ENCODE measurements around the gene ADGRE3. TPM values are rescaled to one million over a fixed set of nuclear protein-coding genes. Genes with fewer than 3 reads are reported as not detected.

ADGRE3 gene
- total RNA-seq, 1 donor from 2014 or later, result not detected

DNA sequence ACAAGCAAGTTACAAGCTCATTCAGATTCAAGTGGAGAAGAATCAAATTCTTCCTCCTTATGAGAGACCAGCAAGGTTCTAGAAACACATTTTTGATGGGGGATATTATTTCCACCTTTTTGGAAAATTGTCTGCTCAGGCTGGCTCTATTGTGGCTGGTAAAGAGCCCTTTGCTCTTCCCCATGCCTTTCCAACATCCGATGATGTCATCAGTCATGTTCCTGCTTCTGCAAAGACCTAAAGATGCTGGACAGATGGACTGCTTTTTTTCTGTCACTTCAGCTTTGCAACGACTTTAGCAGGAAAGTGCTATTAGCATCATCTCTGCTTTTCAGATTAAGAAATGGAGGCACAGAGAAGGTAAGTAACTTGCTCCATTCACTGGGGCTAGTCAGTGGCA is 4.2 kb downstream of the ADGRE3 start:
- H3K9me3 Mint-ChIP-seq (ENCODE audit: unreplicated experiment), result no peaks in the 10 kb centered on the region
- DNase-seq (ENCODE audit: extremely low spot score, unreplicated experiment), result no peak
- H3K4me1 Mint-ChIP-seq (ENCODE audit: unreplicated experiment), result no peaks in the 10 kb centered on the region
- H3K27me3 Mint-ChIP-seq (ENCODE audit: unreplicated experiment), result peaks cover 19% of the 10 kb centered on the region
- H3K4me3 Mint-ChIP-seq (ENCODE audit: unreplicated experiment), result no peak overlapping the region
- H3K27ac Mint-ChIP-seq (ENCODE audit: unreplicated experiment), result no peak overlapping the region
- no peaks in the 10 kb centered on the region for H3K36me3 Mint-ChIP-seq (ENCODE audit: unreplicated experiment)
- TF ChIP-seq, protein P1, sequence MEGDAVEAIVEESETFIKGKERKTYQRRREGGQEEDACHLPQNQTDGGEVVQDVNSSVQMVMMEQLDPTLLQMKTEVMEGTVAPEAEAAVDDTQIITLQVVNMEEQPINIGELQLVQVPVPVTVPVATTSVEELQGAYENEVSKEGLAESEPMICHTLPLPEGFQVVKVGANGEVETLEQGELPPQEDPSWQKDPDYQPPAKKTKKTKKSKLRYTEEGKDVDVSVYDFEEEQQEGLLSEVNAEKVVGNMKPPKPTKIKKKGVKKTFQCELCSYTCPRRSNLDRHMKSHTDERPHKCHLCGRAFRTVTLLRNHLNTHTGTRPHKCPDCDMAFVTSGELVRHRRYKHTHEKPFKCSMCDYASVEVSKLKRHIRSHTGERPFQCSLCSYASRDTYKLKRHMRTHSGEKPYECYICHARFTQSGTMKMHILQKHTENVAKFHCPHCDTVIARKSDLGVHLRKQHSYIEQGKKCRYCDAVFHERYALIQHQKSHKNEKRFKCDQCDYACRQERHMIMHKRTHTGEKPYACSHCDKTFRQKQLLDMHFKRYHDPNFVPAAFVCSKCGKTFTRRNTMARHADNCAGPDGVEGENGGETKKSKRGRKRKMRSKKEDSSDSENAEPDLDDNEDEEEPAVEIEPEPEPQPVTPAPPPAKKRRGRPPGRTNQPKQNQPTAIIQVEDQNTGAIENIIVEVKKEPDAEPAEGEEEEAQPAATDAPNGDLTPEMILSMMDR (IDR thresholded peaks at IDR 0.05), result no peak

DNA sequence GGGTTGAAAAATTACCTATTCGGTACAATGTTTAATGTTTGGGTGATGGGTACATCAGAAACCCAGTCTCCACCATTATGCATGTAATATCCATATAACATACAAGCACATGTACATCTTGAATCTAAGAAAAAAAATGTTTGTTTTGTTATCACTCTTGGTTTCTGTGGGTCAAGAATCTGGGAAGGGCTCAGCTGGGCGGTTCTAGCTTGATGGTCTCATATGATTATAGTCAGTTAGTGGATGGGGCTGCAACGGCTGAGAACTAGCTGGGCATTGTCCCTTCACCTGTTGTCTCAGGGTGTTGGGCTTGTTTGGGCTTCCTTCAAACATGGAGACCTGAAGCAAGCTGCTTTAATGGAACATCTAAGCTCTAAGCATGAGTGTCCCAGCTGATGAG is 4.7 kb downstream of the ADGRE3 start:
- peaks cover 18% of the 10 kb centered on the region for H3K27me3 Mint-ChIP-seq (ENCODE audit: unreplicated experiment)
- no peak for DNase-seq (ENCODE audit: extremely low spot score, unreplicated experiment)
- H3K9me3 Mint-ChIP-seq (ENCODE audit: unreplicated experiment), result no peaks in the 10 kb centered on the region
- TF ChIP-seq, protein P1 (IDR thresholded peaks at IDR 0.05), result no peak
- H3K4me3 Mint-ChIP-seq (ENCODE audit: unreplicated experiment), result no peak overlapping the region
- no peak overlapping the region for H3K27ac Mint-ChIP-seq (ENCODE audit: unreplicated experiment)
- H3K36me3 Mint-ChIP-seq (ENCODE audit: unreplicated experiment), result no peaks in the 10 kb centered on the region
- H3K4me1 Mint-ChIP-seq (ENCODE audit: unreplicated experiment), result no peaks in the 10 kb centered on the region

DNA sequence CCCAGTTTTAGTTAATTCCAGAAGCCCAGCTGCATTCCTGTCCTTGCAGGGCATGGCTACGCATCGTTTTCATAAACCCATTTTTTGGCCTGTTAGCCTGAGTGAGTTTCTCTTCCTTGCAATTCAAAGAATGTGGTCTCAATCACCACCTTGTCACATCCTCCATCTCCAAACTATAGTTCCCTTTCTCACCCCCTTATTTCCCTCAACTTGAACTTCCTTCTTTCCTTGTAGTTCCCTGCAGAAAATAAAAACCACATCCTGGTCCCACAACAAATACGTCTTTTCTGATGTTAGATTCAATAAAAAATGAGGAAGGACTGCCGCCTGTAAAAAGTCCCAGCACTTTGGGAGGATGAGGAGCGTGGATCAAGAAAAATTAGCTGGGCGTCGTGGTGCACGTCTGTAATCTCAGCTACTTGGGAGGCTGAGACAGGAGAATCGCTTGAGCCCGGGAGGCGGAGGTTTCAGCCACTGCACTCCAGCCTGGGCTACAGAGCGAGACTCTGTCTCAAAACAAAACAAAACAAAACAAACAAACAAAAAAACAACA is 13.2 kb downstream of the ADGRE3 start:
- no peaks in the 10 kb centered on the region for H3K36me3 Mint-ChIP-seq (ENCODE audit: unreplicated experiment)
- no peak overlapping the region for H3K27ac Mint-ChIP-seq (ENCODE audit: unreplicated experiment)
- H3K9me3 Mint-ChIP-seq (ENCODE audit: unreplicated experiment), result no peaks in the 10 kb centered on the region
- no peak overlapping the region for H3K4me3 Mint-ChIP-seq (ENCODE audit: unreplicated experiment)
- no peak for DNase-seq (ENCODE audit: extremely low spot score, unreplicated experiment)
- H3K4me1 Mint-ChIP-seq (ENCODE audit: unreplicated experiment), result no peaks in the 10 kb centered on the region
- H3K27me3 Mint-ChIP-seq (ENCODE audit: unreplicated experiment), result no peaks in the 10 kb centered on the region
- TF ChIP-seq, protein P1 (IDR thresholded peaks at IDR 0.05), result no peak

DNA sequence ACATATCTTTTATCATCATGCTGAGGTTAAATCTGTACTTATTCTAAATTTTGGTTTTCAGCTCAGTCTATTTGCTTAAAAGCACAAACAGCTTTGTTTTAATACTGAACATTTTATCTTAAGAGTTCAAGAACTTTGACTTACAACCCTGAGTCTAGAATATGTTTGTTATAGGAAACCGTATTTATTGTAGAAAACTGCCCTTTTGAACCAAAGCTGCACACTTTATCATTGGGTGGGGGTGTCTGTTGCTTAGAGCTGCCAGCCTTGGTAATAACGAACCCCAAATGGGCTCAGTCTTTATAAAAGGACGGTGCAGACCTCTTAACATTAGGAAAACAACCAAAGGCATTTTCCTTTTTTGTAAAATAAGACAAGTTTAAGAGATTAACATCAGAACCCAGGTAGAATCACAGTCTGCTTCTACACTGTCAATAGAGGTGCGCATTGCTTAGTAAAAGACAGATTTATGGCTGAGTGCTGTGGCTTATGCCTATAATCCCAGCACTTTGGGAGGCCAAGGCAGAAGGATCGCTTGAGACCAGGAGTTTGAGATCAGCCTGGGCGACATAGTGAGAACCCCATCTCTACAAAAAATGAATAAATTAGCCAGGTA is 14.7 kb downstream of the ADGRE3 start:
- TF ChIP-seq, protein P1 (IDR thresholded peaks at IDR 0.05), result no peak
- no peak overlapping the region for H3K4me3 Mint-ChIP-seq (ENCODE audit: unreplicated experiment)
- no peaks in the 10 kb centered on the region for H3K4me1 Mint-ChIP-seq (ENCODE audit: unreplicated experiment)
- H3K36me3 Mint-ChIP-seq (ENCODE audit: unreplicated experiment), result no peaks in the 10 kb centered on the region
- no peaks in the 10 kb centered on the region for H3K27me3 Mint-ChIP-seq (ENCODE audit: unreplicated experiment)
- H3K9me3 Mint-ChIP-seq (ENCODE audit: unreplicated experiment), result no peaks in the 10 kb centered on the region
- H3K27ac Mint-ChIP-seq (ENCODE audit: unreplicated experiment), result no peak overlapping the region
- no peak for DNase-seq (ENCODE audit: extremely low spot score, unreplicated experiment)

DNA sequence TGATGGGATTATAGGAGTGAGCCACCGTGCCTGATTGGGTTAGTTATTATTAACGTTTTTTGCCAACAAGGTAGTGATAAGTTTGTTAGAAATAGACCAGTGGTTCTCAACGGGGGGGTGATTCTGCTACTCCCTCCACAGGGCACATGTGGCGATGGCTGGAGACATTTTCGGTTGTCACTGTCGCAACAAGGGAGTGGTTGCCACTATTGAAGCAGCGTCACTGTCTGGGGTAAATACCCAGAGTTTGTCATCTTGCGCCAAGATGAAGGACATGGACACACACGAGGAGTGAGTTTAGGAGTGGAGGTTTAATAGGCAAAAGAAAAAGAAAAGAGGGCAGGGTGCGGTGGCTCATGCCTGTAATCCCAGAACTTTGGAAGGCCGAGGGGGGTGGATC is 18.9 kb downstream of the ADGRE3 start:
- no peak for DNase-seq (ENCODE audit: extremely low spot score, unreplicated experiment)
- no peak overlapping the region for H3K4me3 Mint-ChIP-seq (ENCODE audit: unreplicated experiment)
- H3K27me3 Mint-ChIP-seq (ENCODE audit: unreplicated experiment), result no peaks in the 10 kb centered on the region
- TF ChIP-seq, protein P1 (IDR thresholded peaks at IDR 0.05), result no peak
- H3K9me3 Mint-ChIP-seq (ENCODE audit: unreplicated experiment), result no peaks in the 10 kb centered on the region
- no peaks in the 10 kb centered on the region for H3K4me1 Mint-ChIP-seq (ENCODE audit: unreplicated experiment)
- H3K27ac Mint-ChIP-seq (ENCODE audit: unreplicated experiment), result no peak overlapping the region
- no peaks in the 10 kb centered on the region for H3K36me3 Mint-ChIP-seq (ENCODE audit: unreplicated experiment)
